Measurements from ENCODE around the gene CREB1.

- TF ChIP-seq, protein P1, sequence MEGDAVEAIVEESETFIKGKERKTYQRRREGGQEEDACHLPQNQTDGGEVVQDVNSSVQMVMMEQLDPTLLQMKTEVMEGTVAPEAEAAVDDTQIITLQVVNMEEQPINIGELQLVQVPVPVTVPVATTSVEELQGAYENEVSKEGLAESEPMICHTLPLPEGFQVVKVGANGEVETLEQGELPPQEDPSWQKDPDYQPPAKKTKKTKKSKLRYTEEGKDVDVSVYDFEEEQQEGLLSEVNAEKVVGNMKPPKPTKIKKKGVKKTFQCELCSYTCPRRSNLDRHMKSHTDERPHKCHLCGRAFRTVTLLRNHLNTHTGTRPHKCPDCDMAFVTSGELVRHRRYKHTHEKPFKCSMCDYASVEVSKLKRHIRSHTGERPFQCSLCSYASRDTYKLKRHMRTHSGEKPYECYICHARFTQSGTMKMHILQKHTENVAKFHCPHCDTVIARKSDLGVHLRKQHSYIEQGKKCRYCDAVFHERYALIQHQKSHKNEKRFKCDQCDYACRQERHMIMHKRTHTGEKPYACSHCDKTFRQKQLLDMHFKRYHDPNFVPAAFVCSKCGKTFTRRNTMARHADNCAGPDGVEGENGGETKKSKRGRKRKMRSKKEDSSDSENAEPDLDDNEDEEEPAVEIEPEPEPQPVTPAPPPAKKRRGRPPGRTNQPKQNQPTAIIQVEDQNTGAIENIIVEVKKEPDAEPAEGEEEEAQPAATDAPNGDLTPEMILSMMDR (conservative IDR thresholded peaks at IDR 0.05): no peak
- no peak for TF ChIP-seq ZFX (IDR thresholded peaks at IDR 0.05)
Measured at GRCh38 chr2:207621501-207622039, 91.8 kb downstream of the CREB1 start.
